Hepatocyte (in vitro differentiated cells): ENCODE data around the gene PIANP. TPM values are rescaled to one million over a fixed set of nuclear protein-coding genes. Genes with fewer than 3 reads are reported as not detected.

Source experiments
- DNase-seq: peaks from one replicate; pipeline ENCODE4 v3.0.0-alpha.2; 2016; ENCODE audit warnings: low spot score
- H2AFZ ChIP-seq: fragments of 200-600 bp; sonication (generic); 2 replicates; pipeline ENCODE4 v1.6.0; 2016; ENCODE audit warnings: antibody characterized with exemption, mild to moderate bottlenecking
- H3K27ac ChIP-seq: fragments of 200-600 bp; sonication (generic); 2 replicates; pipeline ENCODE4 v1.5.1; 2016; ENCODE audit warnings: mild to moderate bottlenecking
- H3K27me3 ChIP-seq: fragments of 200-600 bp; sonication (generic); 2 replicates; pipeline ENCODE4 v1.6.1; 2016
- H3K36me3 ChIP-seq: fragments of 200-600 bp; sonication (generic); replicated peaks from 2 replicates; pipeline ENCODE4 v1.5.1; 2016; ENCODE audit warnings: low read depth; ENCODE audit not compliant: insufficient read depth
- H3K4me1 ChIP-seq: fragments of 200-600 bp; sonication (generic); 2 replicates; pipeline ENCODE4 v1.5.1; 2016; ENCODE audit warnings: mild to moderate bottlenecking, moderate library complexity; ENCODE audit not compliant: insufficient read depth
- H3K4me2 ChIP-seq: fragments of 200-600 bp; sonication (generic); 2 replicates; pipeline ENCODE4 v1.6.0; 2016
- H3K4me3 ChIP-seq: fragments of 200-600 bp; sonication (generic); 2 replicates; pipeline ENCODE4 v1.5.1; 2016; ENCODE audit warnings: mild to moderate bottlenecking
- H3K79me2 ChIP-seq: fragments of 200-600 bp; sonication (generic); 2 replicates; pipeline ENCODE4 v1.6.0; 2017; ENCODE audit warnings: mild to moderate bottlenecking
- H3K9me2 ChIP-seq: fragments of 200-600 bp; sonication (generic); replicated peaks from 2 replicates; pipeline ENCODE4 v1.6.0; 2017; ENCODE audit warnings: mild to moderate bottlenecking; ENCODE audit not compliant: insufficient read depth
- H3K9me3 ChIP-seq: fragments of 200-600 bp; sonication (generic); 2 replicates; pipeline ENCODE4 v1.5.1; 2016; ENCODE audit warnings: low read depth, mild to moderate bottlenecking
- H4K20me1 ChIP-seq: fragments of 200-600 bp; sonication (generic); 2 replicates; pipeline ENCODE4 v1.6.0; 2016; ENCODE audit warnings: mild to moderate bottlenecking; ENCODE audit not compliant: insufficient read depth, poor library complexity, severe bottlenecking
- CTCF ChIP-seq: fragments of 200-600 bp; sonication (generic); IDR thresholded peaks from 2 replicates; pipeline ENCODE4 v1.5.1; 2016; ENCODE audit warnings: antibody characterized with exemption, mild to moderate bottlenecking; ENCODE audit not compliant: poor library complexity
- EZH2 ChIP-seq: fragments of 200-600 bp; sonication (generic); IDR thresholded peaks from 2 replicates; pipeline ENCODE4 v1.6.1; 2016; ENCODE audit warnings: antibody characterized with exemption, mild to moderate bottlenecking, borderline replicate concordance
- EZH2phosphoT487 ChIP-seq: fragments of 200-600 bp; sonication (generic); IDR thresholded peaks from one replicate; pipeline ENCODE4 v1.6.1; 2018; ENCODE audit warnings: antibody characterized with exemption, mild to moderate bottlenecking, low read depth, moderate library complexity; ENCODE audit not compliant: unreplicated experiment, severe bottlenecking
- WGBS: methylation state at CpG from one replicate; pipeline ENCODE4 v1.1.6; 2016; ENCODE audit warnings: low lambda C conversion rate; ENCODE audit errors: missing lambda C conversion rate; 5-methylcytosine and 5-hydroxymethylcytosine counted together
- polyA plus RNA-seq: library from polyadenylated mRNA; unstranded; fragments of >200 nt; fragmentation: Nextera tagmentation; extraction: Ambion mirVana; gene quantifications from 2 replicates; pipeline ENCODE4 v1.2.1, GENCODE V29; 2016
- total RNA-seq: library from RNA; depleted of rRNA; stranded (reverse); fragments of >200 nt; gene quantifications from 2 replicates; pipeline ENCODE4 v1.2.3, GENCODE V29; 2014

Gene PIANP
- total and polyA plus RNA-seq, 2 experiments from 2014 or later, result 0.17 to 0.95 TPM

GRCh38 chr12:6684609-6685008, 16.0 kb downstream of the PIANP start:
- no peaks in the 10 kb centered on the region for H3K9me3 ChIP-seq

GRCh38 chr12:6676962-6677361, 23.7 kb downstream of the PIANP start:
- peaks cover 17% of the 10 kb centered on the region for H4K20me1 ChIP-seq
- H3K27me3 ChIP-seq, result no peaks in the 10 kb centered on the region
- no peaks in the 10 kb centered on the region for H3K9me2 ChIP-seq
- no peaks in the 10 kb centered on the region for H3K9me3 ChIP-seq
- no peak for TF ChIP-seq EZH2phosphoT487
- TF ChIP-seq EZH2, result no peak
- no peak for TF ChIP-seq CTCF
- H3K27ac ChIP-seq, result no peak overlapping the region
- H3K79me2 ChIP-seq, result peaks cover 42% of the 10 kb centered on the region
- no peak overlapping the region for H2AFZ ChIP-seq
- DNase-seq, result no peak
- no peak overlapping the region for H3K4me3 ChIP-seq
- no peaks in the 10 kb centered on the region for H3K36me3 ChIP-seq
- H3K4me1 ChIP-seq, result no peaks in the 10 kb centered on the region
- WGBS, result 93% methylated on average over 5 of the region's 5 CpGs
- no peak overlapping the region for H3K4me2 ChIP-seq

More at GRCh38 chr12:6684609-6685008, 16.0 kb downstream of the PIANP start:
- Histone ChIP-seq H3K27me3 (no peaks in the 10 kb centered on the region), H3K27ac (no peak overlapping the region), H3K4me2 (no peak overlapping the region), H3K79me2 (peaks cover 93% of the 10 kb centered on the region), H3K4me3 (no peak overlapping the region), H4K20me1 (peaks cover 32% of the 10 kb centered on the region), H2AFZ (no peak overlapping the region), H3K9me2 (no peaks in the 10 kb centered on the region), H3K4me1 (peaks cover 13% of the 10 kb centered on the region), H3K36me3 (no peaks in the 10 kb centered on the region)
- 69% methylated on average over 6 of the region's 6 CpGs for whole genome bisulfite sequencing
- peak; percentile 44 for DNase-seq
- TF ChIP-seq EZH2phosphoT487, result no peak
- peak; percentile 54 for TF ChIP-seq CTCF
- no peak for TF ChIP-seq EZH2

- H2AFZ ChIP-seq, result no peak overlapping the region
- H3K27me3 ChIP-seq, result no peaks in the 10 kb centered on the region
- TF ChIP-seq EZH2phosphoT487 (no peak), EZH2 (no peak), CTCF (no peak)
- no peaks in the 10 kb centered on the region for H3K4me1 ChIP-seq
- H3K4me3 ChIP-seq, result no peak overlapping the region
- no peaks in the 10 kb centered on the region for H4K20me1 ChIP-seq
- no peaks in the 10 kb centered on the region for H3K36me3 ChIP-seq
- whole genome bisulfite sequencing, result 95% methylated on average over 13 of the region's 18 CpGs
- no peak overlapping the region for H3K4me2 ChIP-seq
- H3K9me2 ChIP-seq, result no peaks in the 10 kb centered on the region
- H3K79me2 ChIP-seq, result peaks cover 8% of the 10 kb centered on the region
- no peaks in the 10 kb centered on the region for H3K9me3 ChIP-seq
- no peak for DNase-seq
- no peak overlapping the region for H3K27ac ChIP-seq
Observed at GRCh38 chr12:6672143-6672542, 28.5 kb downstream of the PIANP start.
